Stimulated activated CD8-positive, alpha-beta memory T cell treated with anti-CD3 and anti-CD28 coated beads, Interleukin-2, amount 100 ng/mL, for 1 hour (primary cell): ENCODE measurements around the gene CTTN.
"Not testable (repeated sequence)": the region's sequence is repeated elsewhere in the genome, so short reads cannot be mapped to it uniquely, and the experiment has no call there.

Experiments used
- DNase-seq, 2 donors: peaks; one replicate each; pipeline ENCODE4 v3.0.0-alpha.2; 2020; ENCODE audit warnings: low read depth in 2 of 2

The CTTN gene

DNA sequence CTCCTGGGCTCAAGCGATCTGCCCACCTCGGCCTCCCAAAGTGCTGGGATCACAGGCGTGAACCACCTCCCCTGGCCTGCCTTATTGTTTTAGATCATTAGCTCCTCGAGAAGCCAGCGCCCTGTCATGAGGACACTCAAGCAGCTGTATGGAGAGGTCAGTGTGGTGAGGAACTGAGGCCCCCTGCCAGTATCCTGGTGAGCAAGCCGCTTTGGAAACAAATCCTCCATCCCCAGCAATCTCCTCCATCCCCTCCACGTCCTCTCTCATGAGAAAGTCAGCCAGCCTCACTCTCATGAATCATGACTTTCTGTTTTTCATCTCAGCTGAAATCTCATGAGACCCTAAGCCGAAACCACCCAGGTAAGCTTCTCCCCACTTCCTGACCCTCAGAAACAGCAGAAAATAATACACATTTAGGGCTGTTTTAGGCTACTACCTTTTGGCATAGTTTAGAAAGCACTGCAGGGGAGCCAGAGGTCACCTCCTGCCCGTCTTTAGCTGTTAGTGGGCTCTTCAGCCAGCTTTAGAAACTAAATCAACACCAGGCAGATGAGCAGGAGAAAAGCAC lies 56.0 kb downstream of the CTTN start:
- no peak for DNase-seq

DNA sequence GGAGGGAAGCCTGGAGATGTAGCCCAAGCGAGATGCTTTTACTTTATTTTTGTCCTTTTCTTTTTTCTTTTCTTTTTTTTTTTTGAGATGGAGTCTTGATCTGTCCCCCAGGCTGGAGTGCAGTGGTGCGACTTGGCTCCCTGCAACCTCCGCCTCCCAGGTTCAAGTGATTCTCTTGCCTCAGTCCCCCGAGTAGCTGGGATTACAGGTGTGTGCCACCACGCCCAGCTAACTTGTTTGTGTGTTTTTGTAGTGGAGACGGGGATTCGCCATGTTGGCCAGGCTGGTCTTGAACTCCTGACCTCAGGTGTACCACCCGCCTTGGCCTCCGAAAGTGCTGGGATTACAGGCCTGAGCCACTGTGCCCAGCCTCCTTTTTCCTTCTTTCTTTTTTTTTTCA lies 56.5 kb downstream of the CTTN start:
- DNase-seq, result not testable (repeated sequence)

DNA sequence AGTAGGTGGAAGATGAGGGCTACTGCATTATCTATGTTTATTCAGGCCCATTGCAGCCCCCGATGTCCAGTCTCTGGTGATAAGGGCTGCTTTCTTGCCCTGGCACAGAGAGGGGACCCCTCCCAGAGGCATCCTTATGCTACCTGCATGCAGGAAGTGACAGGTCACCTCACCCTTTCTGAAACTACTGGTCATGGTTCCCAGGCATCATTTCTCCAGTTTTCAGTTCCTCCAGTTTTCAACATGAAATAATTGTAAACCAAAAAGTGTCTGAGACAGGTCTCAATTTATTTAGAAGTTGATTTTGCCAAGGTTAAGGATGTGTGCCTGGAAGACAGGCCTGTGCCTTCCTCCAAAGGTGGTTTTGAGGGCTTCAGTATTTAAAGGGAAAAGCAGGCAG lies 57.0 kb downstream of the CTTN start:
- DNase-seq, result no peak

DNA sequence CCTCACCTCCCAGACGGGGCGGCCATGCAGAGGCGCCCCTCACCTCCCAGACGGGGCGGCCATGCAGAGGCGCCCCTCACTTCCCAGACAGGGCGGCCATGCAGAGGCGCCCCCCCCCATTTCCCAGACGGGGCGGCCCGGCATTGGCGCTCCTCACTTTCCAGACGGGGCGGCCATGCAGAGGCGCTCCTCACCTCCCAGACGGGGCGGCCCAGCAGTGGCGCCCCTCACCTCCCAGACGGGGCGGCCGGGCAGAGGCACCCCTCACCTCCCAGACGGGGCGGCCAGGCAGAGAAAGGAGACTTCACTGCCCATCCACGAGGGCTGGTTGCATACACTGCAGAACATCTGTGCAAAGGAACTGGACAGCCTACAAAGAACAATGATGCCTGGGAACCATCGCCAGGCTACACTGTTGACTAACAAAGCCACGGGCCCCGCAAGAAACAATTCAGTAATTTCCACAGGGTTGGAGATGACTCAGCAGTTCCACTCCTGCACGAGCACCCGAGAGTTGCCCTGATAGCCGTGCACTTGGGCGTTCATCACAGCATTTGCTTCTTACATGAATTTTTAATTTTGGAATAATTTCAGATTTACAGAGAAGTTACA lies 58.7 kb downstream of the CTTN start:
- no peak for DNase-seq

DNA sequence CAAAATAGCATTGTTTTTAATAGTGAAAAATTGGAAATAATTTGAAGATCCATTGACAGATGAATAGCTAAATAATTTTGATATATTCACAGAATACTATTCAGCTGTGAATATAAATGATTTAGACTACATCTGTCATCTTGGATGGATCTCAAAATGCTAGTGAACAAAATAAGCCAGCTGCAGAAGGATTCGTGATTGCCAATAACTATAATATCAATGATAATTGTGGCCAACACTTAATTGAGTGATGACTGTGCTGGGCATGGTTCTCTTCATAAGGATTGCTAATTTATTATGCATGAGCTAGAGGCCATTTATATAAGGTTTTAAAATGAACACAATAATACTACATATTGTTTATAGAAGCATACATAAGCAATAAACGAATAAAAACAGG lies 60.4 kb downstream of the CTTN start:
- DNase-seq, result no peak

DNA sequence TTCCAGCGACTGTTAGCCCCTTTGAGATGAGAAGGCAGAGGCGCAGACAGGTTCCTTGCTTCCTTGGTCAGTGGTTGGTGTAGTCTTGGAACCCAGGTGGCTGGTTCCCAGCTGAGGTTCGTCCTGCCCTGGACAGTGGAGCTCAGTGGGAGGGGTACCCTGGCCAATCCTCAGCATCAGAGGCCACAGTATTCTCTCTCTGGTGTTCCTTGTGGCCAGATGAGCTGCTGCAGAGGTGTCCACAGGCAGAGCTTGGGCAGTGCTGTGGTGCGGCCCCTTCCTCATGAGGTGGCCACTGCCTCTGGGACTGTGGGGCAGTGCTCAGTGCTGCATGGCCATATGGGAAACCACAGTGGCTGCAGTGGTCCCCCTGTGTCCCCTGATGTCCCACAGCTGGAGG lies 61.8 kb downstream of the CTTN start:
- DNase-seq, result no peak

DNA sequence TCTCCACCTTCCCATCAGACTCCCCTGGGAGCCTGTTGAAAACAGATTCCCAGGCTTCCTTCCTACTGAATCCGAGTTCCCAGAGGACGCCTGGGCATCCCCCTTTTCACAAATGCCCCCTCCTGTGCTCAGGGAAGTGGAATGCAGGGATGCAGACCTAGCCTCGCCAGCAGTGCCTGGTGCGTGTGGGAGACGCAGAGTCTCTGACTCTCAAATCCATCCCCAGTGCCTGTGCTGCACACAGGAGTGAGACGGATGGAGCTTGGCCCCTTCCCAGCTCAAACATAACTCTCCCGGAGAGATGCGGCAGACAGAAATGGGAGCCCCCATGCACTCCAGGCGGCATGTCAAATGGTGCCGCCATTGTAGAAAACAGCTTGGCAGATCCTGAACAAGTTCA lies 62.6 kb downstream of the CTTN start:
- no peak for DNase-seq

DNA sequence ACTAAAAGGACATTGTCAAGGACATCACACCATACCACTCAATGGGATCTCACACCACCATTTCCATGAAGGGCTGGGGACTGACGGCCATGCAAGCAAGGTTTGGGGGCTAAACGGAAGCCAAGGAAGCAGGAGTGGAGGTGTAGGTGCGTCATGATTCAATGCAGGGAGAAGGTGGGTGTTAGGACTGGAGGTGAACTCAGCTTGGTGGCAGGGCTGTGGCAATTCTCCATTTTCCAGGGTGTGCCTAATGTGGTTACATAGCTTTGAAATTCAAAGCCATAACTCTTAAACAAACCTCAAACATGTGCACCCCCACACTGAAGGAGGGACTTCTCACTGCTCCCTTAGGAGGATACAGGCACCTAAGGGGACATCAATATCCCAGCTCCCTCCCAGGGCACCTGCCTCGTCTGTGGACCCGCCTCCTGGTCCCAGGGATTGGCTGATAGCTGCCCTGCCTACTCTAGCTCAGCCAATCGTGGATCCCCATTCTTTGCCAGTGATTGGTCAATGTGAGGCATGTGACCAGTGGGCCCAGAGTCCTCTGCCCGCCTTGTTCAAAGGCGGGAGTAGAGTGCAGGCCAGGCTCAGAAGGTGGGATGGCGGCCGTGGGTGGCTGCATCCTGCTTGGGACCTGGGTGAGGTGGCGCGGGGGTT lies 64.6 kb downstream of the CTTN start:
- DNase-seq, result no peak

DNA sequence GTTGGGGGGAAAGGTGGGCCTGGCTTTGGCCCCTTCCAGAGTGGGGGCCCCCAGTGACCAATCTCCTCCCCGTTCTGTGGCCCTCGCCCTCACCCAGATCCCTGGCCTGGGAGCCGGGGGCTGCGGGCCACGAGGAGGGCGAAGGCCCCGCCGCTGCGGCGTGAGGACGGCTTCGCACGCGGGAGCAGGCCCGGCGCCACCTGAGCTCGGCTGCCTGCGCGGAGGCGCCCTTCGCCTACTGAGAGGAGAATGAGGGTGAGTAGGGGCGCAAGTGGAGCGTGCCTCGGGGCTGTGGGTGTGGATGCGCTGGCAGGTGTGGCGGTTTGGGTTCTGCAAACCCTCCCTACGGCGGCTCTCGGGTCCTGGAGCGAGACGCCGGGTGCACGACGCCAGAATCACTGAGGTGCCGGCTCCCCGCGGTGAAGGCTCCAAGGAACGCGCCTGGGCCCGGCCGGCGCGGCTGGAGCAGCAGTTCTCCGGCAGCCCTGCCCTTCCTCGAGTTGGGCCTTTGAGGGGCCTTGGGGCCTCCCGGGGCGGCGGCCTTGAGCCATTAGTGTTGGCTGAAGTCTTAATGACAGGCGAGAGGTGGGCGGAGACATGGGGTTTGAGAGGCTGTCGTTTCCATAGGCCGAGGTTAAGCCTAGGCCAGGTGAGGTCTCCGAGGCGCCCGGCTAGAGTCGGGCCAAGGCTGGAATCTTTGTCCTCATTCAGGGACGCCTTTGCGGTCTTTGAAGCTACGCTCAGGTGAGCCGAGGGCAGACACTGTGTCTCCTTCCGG lies 65.3 kb downstream of the CTTN start:
- no peak for DNase-seq

DNA sequence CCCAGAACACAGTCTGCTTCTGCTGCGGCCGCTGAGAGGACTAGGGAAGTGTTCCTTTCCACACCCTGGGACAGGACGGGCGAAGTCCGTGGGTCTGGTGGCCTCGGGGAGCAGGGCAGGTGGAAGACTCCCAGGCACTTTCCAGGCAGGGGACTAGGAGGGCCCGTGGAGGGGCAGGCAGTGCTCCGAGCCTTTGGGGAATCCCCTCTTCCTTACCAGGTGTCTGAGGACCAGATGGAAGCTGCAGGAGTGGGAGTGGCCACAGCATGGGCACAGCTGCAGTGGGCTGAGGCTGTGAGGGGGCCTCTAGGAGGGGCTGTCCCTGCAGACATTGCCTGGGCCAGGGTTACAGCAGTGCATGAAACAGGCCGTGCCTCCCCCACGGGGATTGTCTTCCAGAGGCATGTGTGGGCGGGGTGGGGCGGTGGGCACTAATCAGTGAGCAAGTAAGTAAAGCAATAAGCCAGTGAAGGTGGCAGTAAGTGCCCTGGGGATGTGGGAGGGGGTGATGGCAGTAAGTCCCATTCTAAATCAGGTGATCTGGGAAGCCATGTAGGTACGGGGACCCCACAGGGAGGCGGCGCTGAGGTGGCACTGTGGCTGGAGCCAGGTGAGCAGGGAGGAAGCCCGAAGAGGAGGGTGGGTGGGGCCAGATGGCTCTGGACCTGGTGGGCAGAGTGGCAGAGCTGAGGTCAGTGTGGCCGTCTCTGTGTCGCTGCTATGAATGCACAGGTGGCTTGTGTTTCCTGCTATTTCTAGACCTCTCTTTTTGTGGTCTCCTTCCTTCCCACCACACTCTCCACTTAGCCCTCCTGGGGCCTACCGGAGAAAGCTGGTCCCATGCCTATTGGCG lies 66.4 kb downstream of the CTTN start:
- no peak for DNase-seq

DNA sequence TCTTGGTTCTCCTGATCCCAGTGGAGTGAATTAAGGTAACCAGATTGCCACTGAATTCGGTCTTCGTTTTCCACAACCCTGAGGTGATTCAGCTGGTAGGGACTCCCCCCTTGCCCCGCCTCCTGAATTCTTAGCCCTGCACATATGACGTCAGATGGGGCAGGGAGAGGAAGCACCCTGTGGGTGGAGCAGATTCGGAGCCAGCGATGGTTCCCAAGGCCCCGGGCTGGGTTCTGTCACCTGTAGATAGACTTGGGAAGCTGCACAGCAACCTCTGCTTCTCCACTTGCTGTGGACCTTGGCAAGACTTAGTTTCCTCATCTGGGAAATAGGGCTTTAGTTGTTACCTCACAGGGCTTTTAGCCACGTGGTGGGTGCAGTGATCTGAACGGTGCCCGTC lies 67.8 kb downstream of the CTTN start:
- no peak for DNase-seq

DNA sequence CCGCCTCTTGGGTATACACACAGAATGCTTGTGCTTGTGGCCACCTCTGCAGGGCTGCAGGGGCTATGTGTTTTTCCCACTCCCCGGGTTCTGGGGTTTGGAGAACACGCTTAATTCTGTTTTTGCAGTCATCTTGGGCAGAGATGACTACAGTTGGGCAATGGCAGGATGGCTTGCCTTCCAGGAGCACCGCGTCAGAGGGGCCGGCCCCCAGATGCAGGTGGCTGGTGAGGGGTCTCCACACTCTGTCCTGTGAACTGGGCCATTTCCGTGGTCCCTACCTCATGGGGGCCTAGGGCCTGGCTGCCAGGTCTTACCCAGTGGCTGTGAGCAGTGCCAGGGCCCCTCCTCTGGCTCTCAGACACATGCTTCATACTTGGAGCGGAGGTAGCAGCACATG lies 68.3 kb downstream of the CTTN start:
- no peak for DNase-seq

DNA sequence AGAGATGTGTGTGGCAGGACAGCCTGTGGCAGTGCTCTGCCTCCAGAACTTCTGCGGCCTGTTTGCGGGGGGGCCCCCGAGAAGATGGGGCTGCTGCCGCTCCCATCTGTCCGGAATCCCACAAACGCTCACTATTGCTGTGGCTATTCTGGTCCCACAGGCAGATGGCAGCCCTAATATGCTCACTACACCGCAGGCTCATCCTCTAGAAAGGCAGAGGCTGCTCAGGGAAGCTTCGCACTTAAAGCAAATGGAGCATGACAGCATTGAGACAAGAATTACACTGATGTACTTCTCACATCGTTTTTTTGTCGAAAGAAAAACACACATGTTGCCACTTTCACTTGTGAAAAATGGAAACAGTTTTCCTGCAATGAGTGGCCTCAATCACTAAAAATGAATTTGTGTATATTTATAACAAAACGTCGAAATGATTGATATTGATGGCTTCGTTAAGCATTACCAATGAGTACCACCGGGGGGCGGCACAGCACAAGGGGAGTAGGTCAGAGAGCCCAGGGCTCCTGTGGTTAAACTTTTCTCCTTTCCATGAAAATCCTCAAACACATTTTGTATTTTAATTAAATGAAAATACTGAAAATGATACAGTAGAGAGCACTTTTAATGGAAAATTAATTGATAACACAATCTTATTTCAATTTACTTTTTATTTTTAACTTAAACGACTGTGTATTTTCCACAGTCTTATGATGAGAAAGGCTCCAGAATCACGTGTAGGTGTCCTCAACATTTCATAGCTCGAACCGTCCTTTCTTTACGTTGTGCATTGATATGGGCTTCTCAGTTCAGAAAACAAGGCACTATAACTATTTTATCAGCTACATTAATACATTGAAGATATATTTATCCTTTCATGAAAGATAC lies 69.1 kb downstream of the CTTN start:
- no peak for DNase-seq

DNA sequence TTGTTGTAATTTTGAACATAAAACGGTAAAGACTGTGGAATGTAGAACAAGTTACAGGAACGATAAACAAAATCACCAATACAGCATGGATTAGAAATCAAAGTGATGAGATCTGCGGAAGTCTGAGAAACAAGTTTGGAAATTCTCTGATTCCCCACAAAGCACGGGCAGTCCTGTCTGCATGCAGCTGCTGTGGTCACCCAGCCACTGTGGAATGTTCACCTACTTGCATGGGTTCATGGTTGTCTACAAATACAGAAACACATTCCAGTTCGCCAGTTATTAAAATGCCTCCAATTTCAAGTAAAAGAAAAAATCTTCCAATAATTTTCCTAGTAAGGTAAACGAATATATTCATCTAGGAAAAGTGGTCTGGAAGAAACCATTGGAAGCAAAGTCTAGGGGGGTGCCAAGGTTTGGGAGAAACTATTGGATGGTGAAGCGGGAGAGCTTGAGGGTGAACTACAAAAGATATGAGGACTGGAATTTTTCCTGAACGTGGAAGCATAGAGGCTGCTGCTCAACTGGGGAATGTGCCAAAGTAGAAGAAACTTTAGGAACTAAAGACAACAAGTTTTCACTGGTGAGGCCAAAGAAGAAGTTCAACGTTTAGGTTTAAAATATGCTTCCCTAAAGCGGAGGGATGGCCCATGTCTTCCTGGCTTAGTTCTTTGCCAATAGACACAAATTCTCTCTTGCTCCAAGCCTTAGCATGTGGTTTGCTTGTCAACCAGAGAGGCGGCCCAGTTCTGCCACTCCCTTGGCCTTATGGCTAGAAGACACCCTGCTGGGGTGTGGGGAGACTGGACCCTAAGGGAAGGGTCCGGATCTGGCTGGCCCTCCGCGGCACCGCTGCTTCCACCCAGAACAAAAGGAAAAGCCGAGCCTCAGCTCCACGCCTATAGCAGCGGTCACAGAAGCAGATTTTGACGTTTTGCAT lies 70.2 kb downstream of the CTTN start:
- DNase-seq, result no peak

DNA sequence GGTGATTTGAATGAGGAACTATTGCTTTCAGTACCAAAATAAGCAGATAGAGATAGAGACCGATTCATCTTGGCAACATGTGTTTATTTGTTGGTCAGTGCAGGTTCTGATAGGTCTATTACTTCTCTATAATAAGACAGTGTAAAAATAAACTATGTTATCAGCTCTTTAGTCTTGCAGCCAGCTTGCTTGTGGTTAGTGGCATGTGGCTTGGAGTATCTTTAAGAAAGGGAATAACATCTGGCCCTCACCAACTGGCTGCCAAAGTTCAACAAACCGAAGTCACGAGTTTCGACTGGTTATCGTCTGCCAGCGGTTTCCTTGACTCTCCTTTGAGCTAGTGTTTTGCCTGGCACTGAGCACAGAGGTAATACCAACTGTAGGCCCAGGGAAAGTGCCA lies 71.8 kb downstream of the CTTN start:
- no peak for DNase-seq

DNA sequence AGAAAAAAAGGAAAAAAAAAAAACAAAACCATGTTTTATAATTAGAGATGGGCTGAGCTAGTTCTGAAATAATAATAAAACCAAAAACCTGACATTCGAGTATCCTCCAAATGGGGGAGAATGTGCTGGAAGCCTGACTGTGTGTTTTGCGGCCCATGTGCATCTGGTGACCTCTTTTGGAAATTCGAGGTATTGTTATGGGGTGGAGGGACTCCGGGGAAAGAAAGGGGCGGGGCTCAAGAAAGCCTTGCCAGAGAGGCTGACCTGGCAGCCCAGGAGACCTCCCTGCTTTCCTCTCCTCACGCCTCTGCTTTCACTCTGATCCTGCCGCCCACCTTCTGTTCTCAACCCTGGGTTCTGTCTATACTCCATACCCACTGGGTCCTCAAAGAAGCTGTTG lies 72.9 kb downstream of the CTTN start:
- no peak for DNase-seq

DNA sequence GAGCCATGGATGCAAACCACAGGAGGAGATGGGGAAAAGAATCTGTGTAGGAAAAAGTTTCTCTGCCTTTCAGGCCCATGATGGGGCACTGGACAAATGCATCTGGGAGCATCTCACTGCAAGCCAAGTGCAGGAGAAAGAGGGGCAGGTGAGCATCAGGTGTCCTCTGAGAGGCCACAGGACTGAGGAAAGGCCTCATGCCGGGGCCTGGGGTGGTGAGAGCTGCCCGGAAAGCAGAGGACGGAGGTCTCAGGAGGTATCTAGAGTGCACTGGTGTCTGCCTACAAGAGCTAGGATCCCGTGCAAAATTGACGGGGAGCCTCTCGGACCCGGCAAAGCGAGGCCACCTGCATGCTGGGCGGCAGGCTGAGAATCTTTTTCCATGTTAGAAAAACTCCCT lies 73.9 kb downstream of the CTTN start:
- no peak for DNase-seq

DNA sequence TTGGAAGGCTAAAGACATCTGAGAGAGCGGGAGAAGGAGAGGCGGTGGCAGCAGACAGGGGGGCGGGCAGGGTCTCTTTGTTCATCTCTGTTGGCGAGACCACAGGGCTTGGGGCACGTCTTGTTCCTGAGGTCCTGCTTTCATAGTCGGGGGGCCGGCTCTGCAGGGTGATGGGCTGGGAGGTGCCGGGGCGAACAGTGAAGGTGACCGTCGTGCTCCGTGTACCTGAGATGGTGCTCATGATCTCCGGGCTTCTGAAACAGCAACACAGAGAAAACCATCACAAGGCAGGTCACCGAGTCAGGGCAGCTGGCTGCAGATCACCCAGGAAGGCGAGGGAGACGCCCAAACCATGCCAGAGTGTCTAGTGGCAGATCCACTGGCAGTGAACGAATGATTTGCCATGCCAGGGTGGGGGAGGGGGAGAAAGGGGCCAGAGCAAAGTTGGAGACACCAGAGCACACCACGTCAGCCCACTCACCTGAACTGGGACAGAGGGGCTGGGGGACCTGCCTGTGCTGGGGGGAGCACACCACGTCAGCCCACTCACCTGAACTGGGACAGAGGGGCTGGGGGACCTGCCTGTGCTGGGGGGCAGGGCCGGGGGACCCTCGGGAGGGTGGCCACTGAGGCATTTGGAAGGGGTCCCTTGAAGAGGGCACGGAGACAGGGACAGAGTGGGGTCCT lies 75.0 kb downstream of the CTTN start:
- DNase-seq, result no peak
